Urothelium cell line (cell line): ENCODE data around the gene A3GALT2.
A peak's percentile ranks its signal among the peaks of the same experiment; 100 is the strongest.

Experiments
- DNase-seq: peaks from one replicate; pipeline ENCODE4 v3.0.0; 2011; ENCODE audit warnings: low spot score, mixed read lengths
- FAIRE-seq: peaks from 2 replicates; lab custom pipeline; 2011; peaks lifted over from hg19 to GRCh38; lab: Jason Lieb, UNC

Gene A3GALT2

GRCh38 chr1:33320619-33321165 is at the start of gene A3GALT2:
A3GALT2 (minus strand) TSS chr1:33321098; CDS start chr1:33321098, 0 bp downstream.
- DNase-seq = no peak
- no peak for FAIRE-seq

DNA sequence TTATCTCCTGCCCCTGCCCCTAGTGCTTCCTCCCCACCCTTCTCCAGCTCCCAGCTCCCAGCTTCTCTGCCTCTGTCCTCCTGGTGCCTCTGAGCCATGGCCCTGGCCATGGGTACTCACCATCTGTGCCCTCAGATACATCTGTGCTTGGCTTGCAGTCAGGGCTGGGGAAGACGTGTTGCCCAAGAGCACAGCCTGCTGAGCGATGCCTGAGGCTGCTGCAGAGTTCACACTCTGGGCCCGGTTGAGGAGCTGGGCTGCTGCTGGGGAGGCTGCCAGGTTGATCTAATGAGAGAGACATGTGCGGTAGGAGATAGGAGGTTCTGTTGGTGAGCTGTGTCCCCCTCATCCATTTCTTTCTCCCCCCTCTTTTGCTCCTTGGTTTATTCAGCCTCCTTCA is 49.4 kb upstream of the A3GALT2 start:
- no peak for DNase-seq
- no peak for FAIRE-seq

- DNase-seq (no peak), FAIRE-seq (no peak)
These were observed 48.9 kb upstream of the A3GALT2 start for GRCh38 chr1:33369764-33370163.

DNA sequence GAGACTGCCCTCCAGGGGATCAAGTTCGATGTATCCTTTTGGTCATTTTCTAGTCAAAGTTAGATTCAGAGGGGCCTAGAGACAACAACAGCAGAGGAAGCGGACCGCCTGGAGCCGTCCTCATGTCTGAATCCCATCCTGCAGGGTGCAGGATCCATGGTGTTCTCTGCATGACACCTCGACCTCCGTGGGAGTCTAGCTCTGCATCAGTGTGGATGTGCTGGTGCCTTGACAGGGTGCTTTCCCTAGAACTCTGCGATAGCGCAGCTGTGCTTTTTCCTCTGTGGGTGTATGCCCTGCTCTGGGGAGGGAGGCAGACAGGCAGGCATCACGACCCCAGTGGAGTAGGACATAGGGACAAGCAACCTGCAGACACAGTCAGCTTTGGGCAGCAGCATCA is 48.2 kb upstream of the A3GALT2 start:
- DNase-seq (no peak), FAIRE-seq (no peak)

- FAIRE-seq = no peak
These were observed 47.5 kb upstream of the A3GALT2 start for GRCh38 chr1:33368431-33368830.

DNA sequence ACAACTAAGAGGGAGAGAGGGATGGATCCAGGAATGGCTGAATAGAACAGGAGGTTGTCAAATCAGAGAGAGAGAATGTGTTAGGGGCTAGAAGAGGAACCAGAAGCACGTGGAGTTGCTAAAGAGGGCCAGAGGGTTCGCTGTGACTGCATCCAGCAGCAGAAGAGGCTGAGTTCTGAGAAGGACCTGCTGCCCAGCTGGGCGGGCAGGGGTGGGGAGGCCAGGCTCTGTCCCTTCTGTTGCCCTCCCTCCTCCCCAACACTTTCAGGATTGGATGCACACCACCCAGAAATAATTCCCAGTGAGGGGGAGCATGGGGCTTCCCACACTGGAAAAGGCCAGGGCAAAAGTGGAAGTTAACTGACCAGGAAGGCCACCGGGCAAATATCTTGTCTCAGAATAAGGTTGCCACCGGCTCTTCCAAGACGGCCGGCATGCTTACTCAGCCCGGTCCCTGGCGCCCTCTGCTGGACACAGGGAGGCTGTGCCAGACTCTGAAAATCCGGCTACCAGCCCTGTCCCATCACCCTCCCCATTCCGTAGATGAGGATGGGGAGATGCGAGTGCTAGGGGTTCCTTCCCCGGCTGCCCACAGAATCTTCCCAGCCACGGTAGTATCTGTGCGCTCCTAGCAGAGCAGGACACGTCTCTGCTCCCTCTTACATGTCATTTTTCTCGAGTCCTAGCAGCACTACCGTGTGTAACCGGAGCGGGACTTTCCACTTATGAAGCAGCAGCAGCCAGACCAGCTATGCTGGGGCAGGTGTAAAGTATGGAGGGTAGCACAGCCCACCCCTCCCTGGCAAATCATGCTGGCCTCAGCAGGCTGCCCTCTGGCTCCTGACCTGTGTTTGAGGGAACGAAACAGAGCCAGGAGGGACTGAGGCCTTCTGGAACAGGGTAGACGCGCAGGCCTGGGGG is 46.8 kb upstream of the A3GALT2 start:
- DNase-seq = peak; percentile 86
- peak; percentile 23 for FAIRE-seq

More at GRCh38 chr1:33368431-33368830, 47.5 kb upstream of the A3GALT2 start:
- no peak for DNase-seq

DNA sequence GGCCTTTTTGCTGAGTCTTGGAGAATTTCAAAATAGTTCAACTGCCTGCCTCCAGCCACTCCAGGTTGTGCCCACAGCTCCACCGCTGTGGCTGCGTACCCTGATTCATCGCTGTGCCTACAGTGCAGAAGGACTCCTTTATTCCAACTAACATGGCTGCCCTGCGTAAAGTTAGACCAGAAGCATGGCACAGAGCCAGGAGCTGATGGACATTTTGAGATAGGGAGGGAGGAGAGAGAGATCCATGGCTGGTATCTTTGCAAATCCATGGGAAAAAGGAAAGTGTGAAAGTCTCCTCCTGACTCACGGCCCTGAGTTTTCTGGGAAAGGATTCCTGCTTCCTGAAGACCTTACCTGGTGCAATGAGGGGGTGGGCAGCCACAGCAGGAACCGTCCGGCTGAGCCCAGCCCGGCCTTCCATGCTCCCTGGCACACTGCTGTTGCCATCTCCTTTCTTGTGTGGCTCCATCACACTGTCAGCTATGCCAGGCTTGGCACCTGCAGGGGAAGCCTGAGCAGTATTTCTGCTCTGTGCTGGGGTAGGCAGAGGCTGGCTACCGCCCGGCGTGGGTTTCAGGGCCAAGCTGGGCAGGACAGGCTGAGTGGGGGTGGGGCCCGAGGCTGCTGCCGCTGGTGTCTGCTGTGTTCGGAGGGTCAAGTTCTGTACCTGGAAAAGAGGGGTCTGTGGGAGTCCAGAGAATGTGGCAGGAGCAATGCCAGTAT is 46.0 kb upstream of the A3GALT2 start:
- no peak for DNase-seq
- no peak for FAIRE-seq

- DNase-seq (no peak), FAIRE-seq (no peak)
These were observed 44.7 kb upstream of the A3GALT2 start for GRCh38 chr1:33365560-33365997.

- no peak for FAIRE-seq
These were observed 43.6 kb upstream of the A3GALT2 start for GRCh38 chr1:33364565-33364918.

GRCh38 chr1:33363470-33363861 is 42.6 kb upstream of the A3GALT2 start:
- no peak for FAIRE-seq

More at GRCh38 chr1:33364565-33364918, 43.6 kb upstream of the A3GALT2 start:
- no peak for DNase-seq

GRCh38 chr1:33363021-33363420 is 42.1 kb upstream of the A3GALT2 start:
- DNase-seq = no peak
- FAIRE-seq = no peak

More at GRCh38 chr1:33363470-33363861, 42.6 kb upstream of the A3GALT2 start:
- DNase-seq = no peak

DNA sequence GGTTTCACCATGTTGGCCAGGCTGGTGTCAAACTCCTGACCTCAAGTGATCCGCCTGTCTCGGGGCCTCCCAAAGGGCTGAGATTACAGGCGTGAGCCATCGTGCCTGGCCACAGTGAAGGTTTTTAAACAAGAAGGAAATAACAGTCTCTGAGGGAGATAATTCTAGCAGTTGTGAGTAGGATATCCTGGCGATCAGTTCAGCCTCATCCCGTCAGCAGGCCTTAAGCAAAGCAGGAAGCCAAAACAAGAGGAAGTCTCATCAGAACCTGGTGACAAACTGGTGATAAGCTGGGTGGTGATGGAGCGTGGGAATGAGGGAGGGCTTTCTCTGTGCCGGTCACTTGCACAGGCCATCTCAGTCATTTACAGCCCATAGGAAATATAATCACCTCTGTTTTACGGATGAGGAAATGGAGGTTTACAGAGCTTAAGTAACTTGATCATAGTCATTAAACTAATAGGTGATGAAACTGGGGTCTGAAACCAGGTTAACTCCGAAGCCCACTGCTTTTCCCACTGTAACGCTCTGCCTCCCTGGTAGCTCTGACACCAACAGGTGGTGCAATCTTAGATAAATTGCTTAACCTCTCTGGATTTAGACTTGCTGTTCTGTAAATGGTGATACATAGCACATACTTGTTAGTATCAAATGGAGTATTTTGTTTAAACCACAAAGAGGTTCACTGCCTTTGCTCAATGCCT is 40.8 kb upstream of the A3GALT2 start:
- no peak for DNase-seq
- no peak for FAIRE-seq

GRCh38 chr1:33360367-33360766 is 39.5 kb upstream of the A3GALT2 start:
- no peak for DNase-seq
- no peak for FAIRE-seq

DNA sequence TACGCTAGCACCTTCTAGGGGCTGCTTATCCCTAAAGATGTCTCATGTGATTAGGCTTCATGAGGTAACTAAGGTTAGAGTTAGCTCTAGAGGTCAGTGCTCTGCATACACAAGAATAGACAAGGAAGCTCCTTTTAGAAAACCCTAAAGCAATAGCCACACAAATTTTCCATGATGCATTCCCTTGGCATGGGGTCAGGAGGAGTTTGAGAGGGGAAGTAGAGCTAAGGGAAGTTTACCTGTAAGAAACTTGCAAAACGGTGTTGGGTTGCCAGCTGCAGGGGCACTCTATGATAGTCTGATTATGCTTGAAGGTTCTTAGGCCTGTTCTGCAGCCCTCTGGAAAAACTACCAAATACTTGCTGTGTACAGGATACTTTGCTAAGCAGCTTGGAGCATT is 39.0 kb upstream of the A3GALT2 start:
- no peak for FAIRE-seq
- DNase-seq = no peak

GRCh38 chr1:33358795-33359503 is 38.1 kb upstream of the A3GALT2 start:
- DNase-seq (no peak), FAIRE-seq (no peak)

GRCh38 chr1:33358114-33358794 is 37.4 kb upstream of the A3GALT2 start:
- no peak for FAIRE-seq

GRCh38 chr1:33357099-33357498 is 36.2 kb upstream of the A3GALT2 start:
- FAIRE-seq (no peak), DNase-seq (no peak)

More at GRCh38 chr1:33358114-33358794, 37.4 kb upstream of the A3GALT2 start:
- DNase-seq = no peak

DNA sequence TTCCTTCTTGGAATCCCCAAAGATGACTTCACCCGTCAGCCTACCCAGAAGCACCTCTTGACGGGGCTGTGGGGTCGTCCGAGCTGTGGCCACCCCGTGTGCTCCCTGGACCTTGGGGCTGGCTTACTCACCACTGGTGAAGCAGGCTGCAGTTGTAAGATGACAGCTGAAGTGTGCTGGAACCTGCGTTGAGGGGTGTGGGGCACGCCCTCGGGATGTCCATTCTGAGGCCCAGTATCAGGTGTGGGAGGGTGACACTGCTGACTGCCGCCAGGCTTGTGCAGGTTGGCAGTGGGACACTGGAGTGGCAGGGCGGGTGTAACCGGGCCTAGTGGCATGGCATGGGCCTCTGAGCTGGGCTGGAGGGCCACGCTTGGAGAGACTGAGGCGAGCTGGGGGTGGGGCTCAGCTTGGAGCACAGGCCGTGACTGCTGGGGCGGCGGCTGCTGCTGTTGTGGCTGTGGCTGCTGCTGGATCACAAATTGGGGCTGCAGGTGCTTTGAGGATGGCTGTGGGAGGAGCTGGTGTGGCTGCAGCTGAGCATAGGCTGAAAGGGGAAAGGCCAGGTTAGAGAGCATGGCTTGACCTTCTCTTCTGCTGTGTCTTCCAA is 33.9 kb upstream of the A3GALT2 start:
- DNase-seq (no peak), FAIRE-seq (peak; percentile 40)

DNA sequence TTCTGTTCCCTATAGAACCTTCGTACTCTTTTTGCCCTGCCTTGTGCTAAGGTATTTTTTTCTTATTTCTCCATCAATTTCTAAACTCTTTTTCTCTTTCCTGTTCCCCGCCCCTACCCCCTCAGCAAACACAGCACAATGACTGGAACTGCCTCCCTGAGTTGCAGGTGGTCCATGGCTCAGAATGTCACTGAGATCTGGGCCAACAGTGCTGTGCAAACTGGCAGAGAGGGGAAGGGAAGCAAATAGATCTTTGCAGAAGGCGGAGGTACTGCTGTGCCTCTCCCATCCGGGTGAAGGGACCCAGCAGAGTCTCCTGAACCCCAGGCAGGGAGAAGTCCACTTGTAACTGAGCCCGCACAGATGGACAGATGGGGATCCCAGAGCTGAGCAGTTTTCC is 32.6 kb upstream of the A3GALT2 start:
- FAIRE-seq (no peak), DNase-seq (no peak)
